ENCODE results near the gene FAM89A. TPM values are rescaled to one million over a fixed set of nuclear protein-coding genes. Genes with fewer than 3 reads are reported as not detected.
A peak's percentile ranks its signal among the peaks of the same experiment; 100 is the strongest.

The FAM89A gene
- total RNA-seq (2021) (0.24 and 0.35 TPM in 2 replicates), Bru-seq, nascent RNA (percentile 13 among the genes with signal in this experiment), BruChase-seq, experiment 1, labeled RNA remaining after a 2-hour chase (percentile 11 among the genes with signal in this experiment), BruChase-seq, experiment 2, labeled RNA remaining after a 6-hour chase (percentile 11 among the genes with signal in this experiment)
- long read RNA-seq: 0 reads

DNA sequence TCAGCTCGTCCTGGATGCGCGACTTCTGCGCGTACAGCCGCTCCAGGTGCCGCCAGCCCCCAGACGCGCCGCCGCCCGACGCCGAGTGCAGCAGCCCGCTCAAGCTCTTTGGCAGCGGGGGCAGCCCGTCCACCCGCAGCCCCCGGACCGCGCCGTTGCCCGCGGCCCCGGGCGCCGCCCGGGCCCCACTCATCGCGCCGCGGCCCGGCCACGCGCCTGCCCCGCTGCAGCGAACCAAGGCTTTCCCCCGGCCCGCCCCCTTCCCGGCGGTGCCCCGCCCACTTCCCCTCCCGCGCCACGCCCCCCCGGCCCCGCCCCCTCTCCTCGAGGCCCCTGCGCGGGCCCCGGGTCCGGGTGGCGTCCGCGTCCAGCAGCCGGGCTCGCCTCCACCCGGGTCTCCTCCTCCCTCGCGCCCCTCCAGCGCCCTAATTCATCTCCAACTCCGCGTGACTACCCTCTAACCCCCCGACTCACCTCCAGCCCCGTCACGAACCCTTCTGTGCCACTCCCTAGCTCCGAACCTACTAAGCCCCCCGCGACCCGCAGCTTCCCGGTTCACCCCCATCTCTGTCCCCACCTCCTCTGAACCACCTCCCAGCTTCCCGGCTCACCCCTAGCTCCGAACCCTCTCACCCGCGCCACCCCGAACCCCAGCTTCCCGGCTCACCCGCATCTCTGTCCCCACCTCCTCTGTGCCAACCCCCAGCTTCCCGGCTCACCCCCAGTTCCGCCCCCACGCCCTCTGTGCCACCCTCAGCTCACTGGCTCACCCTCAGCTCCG lies at the start of gene FAM89A:
Gene FAM89A (minus strand): TSS at position 236 of the 781 bp plus-strand sequence. CDS start 43 bp downstream, at position 193.
- ChIA-PET POLR2A (ENCODE audit: unreplicated experiment) (no interaction called here), CTCF (no interaction called here)
- Histone ChIP-seq H3K36me3 (ENCODE audit: low read depth) (no peaks in the 10 kb centered on the region), H3K9me3 (ENCODE audit: insufficient read depth, low read depth) (0 out of 2 replicates have a peak, but pooled peaks cover 5% of the 10 kb centered on the region), H3K27me3 (ENCODE audit: insufficient read depth, low read depth) (peaks cover 29% of the 10 kb centered on the region), H3K9me2 (ENCODE audit: insufficient read depth) (no peaks in the 10 kb centered on the region), H3F3A (ENCODE audit: insufficient read depth, low read depth) (no peaks in the 10 kb centered on the region), H3K79me2 (ENCODE audit: low read depth) (no peaks in the 10 kb centered on the region), H3K4me2 (peak within 1 kb of the TSS; percentile 34; the same call in 1 of the 2 replicates), H3K4me3 (no peak within 1 kb of the TSS; the same call in 1 of the 2 replicates), H3K4me1 (replicated peaks; ENCODE audit: insufficient read depth) (no peaks in the 10 kb centered on the region), H4K20me1 (ENCODE audit: insufficient read depth) (no peaks in the 10 kb centered on the region), H3K27ac (no peak within 1 kb of the TSS), H2AFZ (no peak within 1 kb of the TSS)
- no peak for TF ChIP-seq EZH2 (IDR thresholded peaks at IDR 0.05; ENCODE audit: low read depth)
- TF ChIP-seq, protein P1, sequence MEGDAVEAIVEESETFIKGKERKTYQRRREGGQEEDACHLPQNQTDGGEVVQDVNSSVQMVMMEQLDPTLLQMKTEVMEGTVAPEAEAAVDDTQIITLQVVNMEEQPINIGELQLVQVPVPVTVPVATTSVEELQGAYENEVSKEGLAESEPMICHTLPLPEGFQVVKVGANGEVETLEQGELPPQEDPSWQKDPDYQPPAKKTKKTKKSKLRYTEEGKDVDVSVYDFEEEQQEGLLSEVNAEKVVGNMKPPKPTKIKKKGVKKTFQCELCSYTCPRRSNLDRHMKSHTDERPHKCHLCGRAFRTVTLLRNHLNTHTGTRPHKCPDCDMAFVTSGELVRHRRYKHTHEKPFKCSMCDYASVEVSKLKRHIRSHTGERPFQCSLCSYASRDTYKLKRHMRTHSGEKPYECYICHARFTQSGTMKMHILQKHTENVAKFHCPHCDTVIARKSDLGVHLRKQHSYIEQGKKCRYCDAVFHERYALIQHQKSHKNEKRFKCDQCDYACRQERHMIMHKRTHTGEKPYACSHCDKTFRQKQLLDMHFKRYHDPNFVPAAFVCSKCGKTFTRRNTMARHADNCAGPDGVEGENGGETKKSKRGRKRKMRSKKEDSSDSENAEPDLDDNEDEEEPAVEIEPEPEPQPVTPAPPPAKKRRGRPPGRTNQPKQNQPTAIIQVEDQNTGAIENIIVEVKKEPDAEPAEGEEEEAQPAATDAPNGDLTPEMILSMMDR (conservative IDR thresholded peaks at IDR 0.05): no peak
- DNase-seq: no peak
- BruUV-seq (replicated peaks): no TSS peak
- intact Hi-C loops (cut with micrococcal nuclease; ENCODE audit: unreplicated experiment): no loop called here

DNA sequence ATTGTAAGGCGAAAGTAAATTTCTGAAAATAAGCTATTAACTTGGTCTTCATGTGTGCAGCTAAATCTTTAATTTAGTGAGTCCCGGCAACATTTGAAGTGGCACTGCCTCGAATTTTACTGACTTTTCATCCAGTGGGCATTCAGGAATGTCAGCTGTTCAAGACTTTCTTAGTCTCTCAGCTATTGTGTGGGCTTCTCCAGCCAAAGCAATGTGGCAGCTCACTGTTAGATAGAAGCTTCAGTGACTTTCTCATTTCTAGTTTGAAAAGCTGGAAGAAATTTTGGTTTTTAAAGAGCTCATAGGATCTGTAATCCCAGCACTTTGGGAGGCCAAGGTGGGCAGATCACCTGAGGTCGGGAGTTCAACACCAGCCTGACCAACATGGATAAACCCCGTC lies 44.3 kb upstream of the FAM89A start:
- ChIA-PET CTCF (no interaction called here), POLR2A (ENCODE audit: unreplicated experiment) (no interaction called here)
- H3K79me2 ChIP-seq (ENCODE audit: low read depth): no peaks in the 10 kb centered on the region
- H3K27ac ChIP-seq: no peak overlapping the region
- H3K4me2 ChIP-seq: no peak overlapping the region
- no peaks in the 10 kb centered on the region for H3K9me2 ChIP-seq (ENCODE audit: insufficient read depth)
- no peaks in the 10 kb centered on the region for H3F3A ChIP-seq (ENCODE audit: insufficient read depth, low read depth)
- H3K9me3 ChIP-seq (ENCODE audit: insufficient read depth, low read depth): no peaks in the 10 kb centered on the region
- TF ChIP-seq EZH2 (IDR thresholded peaks at IDR 0.05; ENCODE audit: low read depth): peak; percentile 63; the same call in 1 of the 2 replicates
- TF ChIP-seq, protein P1 (conservative IDR thresholded peaks at IDR 0.05): no peak
- H3K27me3 ChIP-seq (ENCODE audit: insufficient read depth, low read depth): peaks cover 84% of the 10 kb centered on the region
- no peak overlapping the region for H2AFZ ChIP-seq
- no peaks in the 10 kb centered on the region for H4K20me1 ChIP-seq (ENCODE audit: insufficient read depth)
- no peak overlapping the region for H3K4me3 ChIP-seq
- no TSS peak for BruUV-seq (replicated peaks)
- intact Hi-C loops (cut with micrococcal nuclease; ENCODE audit: unreplicated experiment): no loop called here
- H3K4me1 ChIP-seq (replicated peaks; ENCODE audit: insufficient read depth): no peaks in the 10 kb centered on the region
- DNase-seq: no peak
- H3K36me3 ChIP-seq (ENCODE audit: low read depth): no peaks in the 10 kb centered on the region

DNA sequence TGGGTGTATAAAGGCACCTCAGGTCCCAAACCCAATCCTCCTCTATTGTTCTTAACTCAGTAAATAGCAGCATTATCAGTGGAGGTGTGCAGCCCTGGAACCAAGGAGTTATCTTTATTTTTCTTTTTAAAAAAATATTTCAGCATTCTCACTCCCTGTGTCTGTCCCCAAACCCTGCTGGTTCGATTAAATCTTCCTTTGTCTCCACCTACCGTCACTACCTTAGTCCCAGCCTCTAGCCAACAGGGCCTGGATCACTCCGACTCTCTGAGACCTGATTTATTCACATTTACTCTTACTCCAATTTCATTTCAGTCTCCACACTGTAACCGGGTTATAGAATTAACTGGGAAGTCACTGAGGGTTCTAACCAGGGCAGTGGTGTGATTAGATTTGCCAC lies 39.1 kb upstream of the FAM89A start:
- peaks cover 85% of the 10 kb centered on the region for H3K27me3 ChIP-seq (ENCODE audit: insufficient read depth, low read depth)
- CTCF ChIA-PET: no interaction called here
- no peaks in the 10 kb centered on the region for H3K9me3 ChIP-seq (ENCODE audit: insufficient read depth, low read depth)
- POLR2A ChIA-PET (ENCODE audit: unreplicated experiment): no interaction called here
- H3F3A ChIP-seq (ENCODE audit: insufficient read depth, low read depth): no peaks in the 10 kb centered on the region
- no peaks in the 10 kb centered on the region for H3K79me2 ChIP-seq (ENCODE audit: low read depth)
- H2AFZ ChIP-seq: no peak overlapping the region
- no peak for DNase-seq
- no peak overlapping the region for H3K4me2 ChIP-seq
- H3K4me1 ChIP-seq (replicated peaks; ENCODE audit: insufficient read depth): no peaks in the 10 kb centered on the region
- TF ChIP-seq, protein P1 (conservative IDR thresholded peaks at IDR 0.05): no peak
- no peak for TF ChIP-seq EZH2 (IDR thresholded peaks at IDR 0.05; ENCODE audit: low read depth)
- BruUV-seq (replicated peaks): no TSS peak
- no peaks in the 10 kb centered on the region for H3K9me2 ChIP-seq (ENCODE audit: insufficient read depth)
- H3K36me3 ChIP-seq (ENCODE audit: low read depth): no peaks in the 10 kb centered on the region
- H3K4me3 ChIP-seq: no peak overlapping the region
- no peaks in the 10 kb centered on the region for H4K20me1 ChIP-seq (ENCODE audit: insufficient read depth)
- no peak overlapping the region for H3K27ac ChIP-seq
- intact Hi-C loops (cut with micrococcal nuclease; ENCODE audit: unreplicated experiment): no loop called here
